Muscle layer of colon (tissue), 2 donors: ENCODE results near the gene CDC5L.

Experiments used
- H3K27ac ChIP-seq: one replicate; pipeline ENCODE4 v1.7.0; 2013; ENCODE audit warnings: low read depth, mild to moderate bottlenecking, low read length, moderate library complexity
- H3K27me3 ChIP-seq, 2 donors: one replicate each; pipeline ENCODE4 v1.7.0; 2013; ENCODE audit warnings: low read length in 2 of 2, mild to moderate bottlenecking in 2 of 2; ENCODE audit not compliant: insufficient read depth in 2 of 2, control insufficient read depth in 1 of 2
- H3K36me3 ChIP-seq: one replicate; pipeline ENCODE4 v1.7.0; 2013; ENCODE audit warnings: mild to moderate bottlenecking, low read length; ENCODE audit not compliant: insufficient read depth
- H3K4me1 ChIP-seq: one replicate; pipeline ENCODE4 v1.7.0; 2013; ENCODE audit warnings: mild to moderate bottlenecking, low read length; ENCODE audit not compliant: insufficient read depth
- H3K4me3 ChIP-seq, 2 donors: one replicate each; pipeline ENCODE4 v1.7.0; 2013; ENCODE audit warnings: low read length in 2 of 2, low read depth in 1 of 2, mild to moderate bottlenecking in 1 of 2, moderate library complexity in 1 of 2
- H3K9ac ChIP-seq: one replicate; pipeline ENCODE4 v1.7.0; 2013; ENCODE audit warnings: low read length
- H3K9me3 ChIP-seq: one replicate; pipeline ENCODE4 v1.7.0; 2013; ENCODE audit warnings: mild to moderate bottlenecking, low read length
- donor health status: abdominal sarcoma.
- donor health status: Adenocarcinoma of cecum.

CDC5L gene

GRCh38 chr6:44399991-44400390 is 12.5 kb downstream of the CDC5L start:
- no peaks in the 10 kb centered on the region for H3K9me3 ChIP-seq
- H3K4me1 ChIP-seq: no peaks in the 10 kb centered on the region
- H3K36me3 ChIP-seq: peaks cover 42% of the 10 kb centered on the region
- H3K27ac ChIP-seq: no peak overlapping the region
- no peak overlapping the region for H3K4me3 ChIP-seq
- no peak overlapping the region for H3K9ac ChIP-seq
- no peaks in the 10 kb centered on the region for H3K27me3 ChIP-seq

DNA sequence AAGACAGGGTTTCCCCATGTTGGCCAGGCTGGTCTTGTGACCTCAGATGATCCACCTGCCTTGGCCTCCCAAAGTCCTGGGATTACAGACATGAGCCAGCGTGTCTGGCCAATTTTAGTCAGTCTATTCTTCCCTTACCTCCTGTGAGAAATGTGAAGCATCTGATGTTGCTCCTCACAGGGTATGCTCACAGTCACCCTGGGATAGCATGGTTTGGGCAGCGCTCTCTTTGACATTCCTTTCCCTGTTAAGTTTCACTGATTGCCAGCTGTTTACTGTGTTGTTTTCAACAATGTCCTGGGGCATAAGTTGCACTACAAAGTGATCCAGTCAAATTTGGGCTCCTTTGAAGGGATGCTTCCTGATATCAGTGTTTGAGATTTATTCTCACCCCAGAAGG is 13.1 kb downstream of the CDC5L start:
- no peaks in the 10 kb centered on the region for H3K4me1 ChIP-seq
- no peak overlapping the region for H3K4me3 ChIP-seq
- no peaks in the 10 kb centered on the region for H3K9me3 ChIP-seq
- H3K36me3 ChIP-seq: peaks cover 38% of the 10 kb centered on the region
- H3K27ac ChIP-seq: no peak overlapping the region
- H3K27me3 ChIP-seq: no peaks in the 10 kb centered on the region
- H3K9ac ChIP-seq: no peak overlapping the region

DNA sequence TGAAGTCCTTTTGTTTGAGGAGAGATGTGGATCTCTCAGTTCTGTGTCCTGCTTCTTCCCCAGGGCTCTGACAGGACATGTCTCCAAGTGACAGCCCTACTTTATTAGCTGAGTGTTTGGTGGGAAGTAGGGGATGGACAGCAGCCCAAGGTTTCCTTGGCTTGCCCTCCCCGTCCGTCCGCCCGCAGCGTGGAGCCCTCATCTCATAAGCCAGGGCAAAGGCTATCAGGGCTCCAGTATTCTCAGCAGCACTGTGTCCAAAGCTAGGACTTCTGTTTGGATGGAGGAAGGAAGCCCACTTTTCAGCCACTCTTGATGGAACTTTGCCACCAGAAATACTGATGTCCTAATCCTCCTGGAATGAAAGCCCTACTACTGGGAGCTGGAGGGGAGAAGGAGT is 13.6 kb downstream of the CDC5L start:
- H3K9me3 ChIP-seq: no peaks in the 10 kb centered on the region
- H3K27ac ChIP-seq: no peak overlapping the region
- H3K9ac ChIP-seq: no peak overlapping the region
- H3K4me3 ChIP-seq: no peak overlapping the region
- peaks cover 39% of the 10 kb centered on the region for H3K36me3 ChIP-seq
- H3K27me3 ChIP-seq: no peaks in the 10 kb centered on the region
- no peaks in the 10 kb centered on the region for H3K4me1 ChIP-seq

DNA sequence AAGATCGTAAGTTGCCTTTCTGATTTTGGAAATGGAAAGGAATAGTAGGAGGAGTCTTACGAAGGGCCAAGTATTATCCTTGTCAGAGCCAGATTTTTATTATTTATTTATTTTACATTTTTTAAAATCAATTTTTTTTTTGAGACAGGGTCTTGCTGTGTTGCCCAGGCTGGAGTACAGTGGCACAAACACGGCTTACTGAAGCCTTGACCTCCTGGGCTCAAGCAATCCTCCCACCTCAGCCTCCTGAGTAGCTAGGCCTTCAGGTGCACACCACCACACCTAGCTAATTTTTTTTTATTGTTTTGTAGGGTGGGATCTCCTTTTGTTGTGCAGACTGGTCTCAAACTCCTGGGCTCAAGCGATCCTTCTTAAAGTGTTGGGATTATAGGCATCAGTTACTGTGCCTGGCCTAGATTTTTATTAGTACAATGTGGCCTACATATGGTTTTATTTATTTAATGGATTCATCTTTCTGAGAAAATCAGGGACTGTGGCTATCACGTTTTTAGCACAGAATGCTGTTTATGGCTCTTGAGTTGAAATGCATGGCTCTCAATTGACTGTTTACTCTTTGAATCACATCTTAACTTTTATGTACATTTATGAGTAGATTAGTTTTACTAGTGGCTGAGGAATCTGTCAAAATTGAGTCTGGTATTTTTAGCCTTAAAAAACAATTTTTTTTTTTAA is 16.7 kb downstream of the CDC5L start:
- H3K9ac ChIP-seq: no peak overlapping the region
- no peaks in the 10 kb centered on the region for H3K4me1 ChIP-seq
- no peak overlapping the region for H3K4me3 ChIP-seq
- H3K27me3 ChIP-seq: no peaks in the 10 kb centered on the region
- no peak overlapping the region for H3K27ac ChIP-seq
- peaks cover 52% of the 10 kb centered on the region for H3K36me3 ChIP-seq
- no peaks in the 10 kb centered on the region for H3K9me3 ChIP-seq

DNA sequence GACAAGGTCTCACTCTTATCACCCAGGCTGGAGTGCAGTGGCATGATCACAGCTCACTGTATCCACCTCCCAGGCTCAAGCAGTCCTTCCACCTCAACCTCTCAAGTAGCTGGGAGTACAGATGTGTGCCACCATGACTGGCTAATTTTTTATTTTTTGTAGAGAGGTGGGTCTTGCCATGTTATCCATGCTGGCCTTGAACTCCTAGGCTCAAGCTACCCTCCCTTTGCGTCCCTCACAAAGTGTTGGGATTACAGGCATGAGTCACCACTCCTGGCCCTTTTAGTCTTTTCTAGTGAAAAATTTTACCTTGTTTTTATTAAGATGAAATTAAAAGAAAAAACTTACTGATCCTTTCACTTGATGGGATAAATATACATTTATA is 17.2 kb downstream of the CDC5L start:
- Histone ChIP-seq H3K27me3 (no peaks in the 10 kb centered on the region), H3K27ac (no peak overlapping the region), H3K9me3 (no peaks in the 10 kb centered on the region), H3K36me3 (peaks cover 56% of the 10 kb centered on the region), H3K9ac (no peak overlapping the region), H3K4me3 (no peak overlapping the region), H3K4me1 (no peaks in the 10 kb centered on the region)

DNA sequence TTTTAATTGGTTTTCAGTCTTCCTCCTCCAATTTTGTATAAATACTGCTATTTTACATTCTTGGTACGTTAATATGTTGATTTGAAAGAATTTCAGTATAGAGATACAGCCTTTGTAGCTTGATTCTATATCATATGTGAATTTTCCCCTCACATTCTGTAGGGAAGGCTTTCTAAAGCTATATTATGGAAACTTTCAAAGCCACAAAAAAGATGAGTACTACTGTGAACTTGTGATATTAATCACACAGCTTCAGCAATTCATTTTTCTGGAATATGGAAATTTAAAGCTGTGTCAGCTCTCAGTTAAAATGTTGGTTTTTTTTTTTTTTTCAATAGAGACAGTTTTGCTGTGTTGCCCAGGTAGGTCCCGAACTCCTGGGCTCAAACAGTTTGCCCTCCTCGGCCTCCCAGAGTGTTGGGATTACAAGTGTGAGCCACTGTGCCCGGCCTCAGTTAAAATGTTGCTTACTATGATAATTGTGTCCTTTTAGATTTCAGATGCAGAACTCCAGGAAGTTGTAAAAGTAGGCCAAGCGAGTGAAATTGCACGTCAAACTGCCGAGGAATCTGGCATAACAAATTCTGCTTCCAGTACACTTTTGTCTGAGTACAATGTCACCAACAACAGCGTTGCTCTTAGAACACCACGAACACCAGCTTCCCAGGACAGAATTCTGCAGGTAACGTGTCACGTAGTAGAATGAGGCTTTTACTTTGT is 20.6 kb downstream of the CDC5L start:
- Histone ChIP-seq H3K27me3 (no peaks in the 10 kb centered on the region), H3K9ac (no peak overlapping the region), H3K9me3 (no peaks in the 10 kb centered on the region), H3K4me3 (no peak overlapping the region), H3K27ac (no peak overlapping the region), H3K36me3 (peaks cover 55% of the 10 kb centered on the region), H3K4me1 (no peaks in the 10 kb centered on the region)

- Histone ChIP-seq H3K36me3 (peaks cover 60% of the 10 kb centered on the region), H3K27ac (no peak overlapping the region), H3K27me3 (no peaks in the 10 kb centered on the region), H3K4me3 (no peak overlapping the region), H3K9me3 (no peaks in the 10 kb centered on the region), H3K4me1 (no peaks in the 10 kb centered on the region), H3K9ac (no peak overlapping the region)
Observed at GRCh38 chr6:44409207-44409794, 21.8 kb downstream of the CDC5L start.

DNA sequence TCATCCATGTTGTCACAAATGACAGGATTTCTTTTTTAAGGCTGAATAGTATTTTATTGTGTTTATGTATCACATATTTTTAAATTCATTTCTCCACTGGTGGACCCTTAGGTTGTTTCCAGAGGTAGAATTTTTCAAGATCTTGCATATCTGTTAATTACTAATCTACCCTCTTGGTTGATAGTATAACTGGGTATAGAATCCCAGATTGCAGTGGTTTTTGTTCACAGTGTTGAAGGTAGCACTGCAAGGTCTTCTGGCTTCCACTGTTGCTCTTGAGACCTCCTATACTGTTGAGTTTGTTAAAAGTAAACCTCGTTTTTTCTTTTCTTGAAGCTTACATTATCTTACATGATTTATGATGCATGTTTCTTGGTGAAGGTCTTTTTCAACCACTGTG is 22.9 kb downstream of the CDC5L start:
- H3K9ac ChIP-seq: no peak overlapping the region
- H3K27ac ChIP-seq: no peak overlapping the region
- H3K9me3 ChIP-seq: no peaks in the 10 kb centered on the region
- H3K36me3 ChIP-seq: peaks cover 56% of the 10 kb centered on the region
- no peaks in the 10 kb centered on the region for H3K27me3 ChIP-seq
- no peaks in the 10 kb centered on the region for H3K4me1 ChIP-seq
- H3K4me3 ChIP-seq: no peak overlapping the region

- Histone ChIP-seq H3K27ac (no peak overlapping the region), H3K4me1 (peaks cover 4% of the 10 kb centered on the region), H3K27me3 (no peaks in the 10 kb centered on the region), H3K4me3 (no peak overlapping the region), H3K9me3 (no peaks in the 10 kb centered on the region), H3K9ac (no peak overlapping the region), H3K36me3 (peaks cover 50% of the 10 kb centered on the region)
Observed at GRCh38 chr6:44411141-44411540, 23.6 kb downstream of the CDC5L start.

DNA sequence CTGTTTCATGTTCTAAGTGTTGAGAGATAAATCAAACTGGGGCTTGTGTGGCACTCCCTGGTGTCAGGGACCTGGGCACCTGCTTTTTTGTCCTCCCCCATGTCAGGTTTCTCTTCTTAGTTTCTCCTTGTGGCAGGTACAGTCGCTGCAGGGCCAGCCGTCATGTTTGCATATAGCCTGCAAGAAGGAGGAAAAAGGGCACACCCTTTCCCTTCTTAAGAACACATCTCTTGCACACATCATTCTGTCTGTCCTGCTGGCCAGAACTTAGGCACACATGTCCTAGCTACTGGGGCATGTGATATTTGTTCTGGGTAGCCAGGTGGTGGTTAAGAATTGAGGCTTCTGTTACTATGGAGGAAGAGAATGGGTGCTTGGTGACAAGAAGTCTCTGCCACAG is 27.9 kb downstream of the CDC5L start:
- Histone ChIP-seq H3K27ac (no peak overlapping the region), H3K4me1 (peaks cover 13% of the 10 kb centered on the region), H3K9me3 (no peaks in the 10 kb centered on the region), H3K9ac (no peak overlapping the region), H3K27me3 (no peaks in the 10 kb centered on the region), H3K4me3 (no peak overlapping the region), H3K36me3 (peaks cover 20% of the 10 kb centered on the region)

DNA sequence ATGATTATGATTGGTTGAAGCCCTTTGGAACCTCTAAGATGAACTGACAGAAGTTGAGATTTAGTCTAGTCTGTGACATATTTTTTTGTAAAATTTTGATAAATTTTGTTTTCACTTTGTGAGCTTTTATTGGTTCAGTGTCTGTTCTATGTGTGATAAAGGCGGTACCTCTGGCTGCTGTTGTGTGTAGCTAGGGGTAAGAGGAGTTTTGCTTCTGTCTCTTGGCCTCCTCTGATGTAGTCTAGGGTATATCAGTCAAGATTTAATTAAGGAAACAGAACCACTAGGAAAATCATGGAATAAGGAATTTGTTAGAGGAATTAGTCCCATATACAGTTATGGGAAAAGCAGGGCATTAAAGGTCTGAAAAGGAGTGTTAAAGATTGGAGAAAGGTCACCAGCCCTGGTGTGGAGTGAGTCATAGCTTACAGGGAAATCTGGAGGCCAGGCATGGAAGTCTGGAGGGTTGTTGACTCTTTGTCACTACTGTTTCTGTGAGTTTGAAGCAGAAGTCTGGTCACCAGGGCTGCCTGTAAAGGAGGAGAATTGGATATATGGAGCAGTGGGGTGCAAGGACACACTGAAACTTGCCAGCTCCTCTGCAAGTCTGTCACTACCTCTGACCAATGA is 28.5 kb downstream of the CDC5L start:
- Histone ChIP-seq H3K4me1 (peaks cover 13% of the 10 kb centered on the region), H3K9me3 (no peaks in the 10 kb centered on the region), H3K4me3 (no peak overlapping the region), H3K36me3 (peaks cover 25% of the 10 kb centered on the region), H3K27me3 (no peaks in the 10 kb centered on the region), H3K9ac (no peak overlapping the region), H3K27ac (no peak overlapping the region)
